ENCODE results near the gene PPFIA4. TPM values are rescaled to one million over a fixed set of nuclear protein-coding genes. Genes with fewer than 3 reads are reported as not detected.

Gene PPFIA4
- total and polyA plus RNA-seq, 2 of the 4 experiments (the other 2 are of a cell fraction): 5.4 to 13.7 TPM

- Histone ChIP-seq H3K9me1 (ENCODE audit: insufficient read depth, low read length) (peaks cover 6% of the 10 kb centered on the region), H3K4me1 (ENCODE audit: control insufficient read depth, insufficient read depth, low read length) (peaks cover 8% of the 10 kb centered on the region), H2BK20ac (ENCODE audit: low read depth, low read length) (no peak overlapping the region), H3K56ac (ENCODE audit: extremely low read depth, insufficient read depth, low read length) (no peak overlapping the region), H3K27me3 (ENCODE audit: control insufficient read depth, insufficient read depth, low read length) (peaks cover 3% of the 10 kb centered on the region; the same call in 1 of the 2 replicates), H3K18ac (ENCODE audit: low read depth, low read length) (no peak overlapping the region), H4K5ac (ENCODE audit: low read depth, low read length) (no peak overlapping the region), H2AK9ac (replicated peaks; ENCODE audit: low read depth, low read length, poor library complexity) (no peak overlapping the region), H4K91ac (ENCODE audit: insufficient read depth, low read depth, low read length) (no peak overlapping the region), H3K9me3 (ENCODE audit: control insufficient read depth, insufficient read depth, low read length) (no peaks in the 10 kb centered on the region), H2AK5ac (ENCODE audit: low read depth, low read length) (no peak overlapping the region), H3K23ac (ENCODE audit: low read depth, low read length) (no peak overlapping the region), H2BK15ac (ENCODE audit: low read depth, low read length) (no peak overlapping the region), H4K8ac (ENCODE audit: low read depth in 2 of 2, low read length in 2 of 2) (no peak overlapping the region), H2BK5ac (ENCODE audit: low read depth, low read length, poor library complexity, severe bottlenecking) (no peak overlapping the region), H3K27ac (ENCODE audit: insufficient read depth, low read length) (no peak overlapping the region), H3K9ac (ENCODE audit: low read depth, low read length) (no peak overlapping the region), H3K36me3 (ENCODE audit: control insufficient read depth, insufficient read depth, low read length) (peaks cover 21% of the 10 kb centered on the region), H2BK120ac (ENCODE audit: low read depth, low read length) (no peak overlapping the region), H3K79me1 (ENCODE audit: low read depth in 1 of 2, low read length in 2 of 2) (no peaks in the 10 kb centered on the region), H3K14ac (replicated peaks; ENCODE audit: low read depth, low read length) (no peak overlapping the region), H3K4me3 (ENCODE audit: insufficient read depth, low read depth, low read length) (no peak overlapping the region), H3K4ac (ENCODE audit: low read depth, low read length) (no peak overlapping the region), H4K20me1 (ENCODE audit: insufficient read depth, low read length) (no peaks in the 10 kb centered on the region), H3K4me2 (ENCODE audit: low read depth, low read length) (no peak overlapping the region), H2AFZ (replicated peaks; ENCODE audit: low read length, poor library complexity) (no peak overlapping the region)
- intact Hi-C loops (cut with micrococcal nuclease): no loop called here
- in situ Hi-C loops (cut with MboI; ENCODE audit: low sequenced_read_pairs): no loop called here
- CTCF ChIA-PET: no interaction called here
- ATAC-seq (ENCODE audit: low read depth) (no peak), DNase-seq (no peak)
- no TSS peak for BruUV-seq (replicated peaks)
- dilution Hi-C loops (cut with HindIII; ENCODE audit: low sequenced_read_pairs, unreplicated experiment): no loop called here
- WGBS, 2 experiments (ENCODE audit: extremely low coverage in 2 of 2, insufficient read length in 1 of 2): 20% methylated on average over 1 of the region's 23 CpGs; no CpG with 5 or more reads in 1 of the 2 experiments
- no peak for TF ChIP-seq FOS (IDR thresholded peaks at IDR 0.05; ENCODE audit: low read depth, low read length)
- no peak for TF ChIP-seq ELK1 (IDR thresholded peaks at IDR 0.05; ENCODE audit: borderline replicate concordance, low read depth, low read length)
- TF ChIP-seq RCOR1 (IDR thresholded peaks at IDR 0.05; ENCODE audit: insufficient replicate concordance, low read length): no peak
- no peak for TF ChIP-seq MAZ (IDR thresholded peaks at IDR 0.05; ENCODE audit: borderline replicate concordance, low read depth, low read length)
- no peak for TF ChIP-seq MAFK (IDR thresholded peaks at IDR 0.05; ENCODE audit: low read depth, low read length)
- no peak for TF ChIP-seq CEBPB (IDR thresholded peaks at IDR 0.05; ENCODE audit: low read depth, low read length)
- TF ChIP-seq CHD1 (IDR thresholded peaks at IDR 0.05; ENCODE audit: low read depth, low read length): no peak
- TF ChIP-seq RFX5 (IDR thresholded peaks at IDR 0.05; ENCODE audit: low read depth, low read length): no peak
- no peak for TF ChIP-seq POLR2A (IDR thresholded peaks at IDR 0.05; ENCODE audit: low read depth, low read length)
- no peak for TF ChIP-seq SMC3 (IDR thresholded peaks at IDR 0.05; ENCODE audit: low read depth, low read length)
- TF ChIP-seq BHLHE40 (IDR thresholded peaks at IDR 0.05; ENCODE audit: low read depth, low read length): no peak
- no peak for TF ChIP-seq MXI1 (IDR thresholded peaks at IDR 0.05; ENCODE audit: borderline replicate concordance, low read depth, low read length)
- no peak for TF ChIP-seq USF2 (IDR thresholded peaks at IDR 0.05; ENCODE audit: low read depth, low read length)
- no peak for TF ChIP-seq CTCF (conservative IDR thresholded peaks at IDR 0.05; ENCODE audit: low read depth, low read length)
- no peak for TF ChIP-seq NFE2L2 (IDR thresholded peaks at IDR 0.05; ENCODE audit: low read depth, low read length)
- no peak for TF ChIP-seq RAD21 (IDR thresholded peaks at IDR 0.05; ENCODE audit: low read length)
- POLR2A ChIA-PET (ENCODE audit: unreplicated experiment): no interaction called here
Observed at GRCh38 chr1:203048555-203049051, 22.3 kb downstream of the PPFIA4 start.
